Hypothalamus (tissue), 51 donors: ENCODE measurements around the gene IRF2BPL.

ENCODE experiments used
- DNase-seq, 51 donors: peaks; one replicate each; lab custom pipeline; 2025; lab: John Stamatoyannopoulos, UW

Gene IRF2BPL

DNA sequence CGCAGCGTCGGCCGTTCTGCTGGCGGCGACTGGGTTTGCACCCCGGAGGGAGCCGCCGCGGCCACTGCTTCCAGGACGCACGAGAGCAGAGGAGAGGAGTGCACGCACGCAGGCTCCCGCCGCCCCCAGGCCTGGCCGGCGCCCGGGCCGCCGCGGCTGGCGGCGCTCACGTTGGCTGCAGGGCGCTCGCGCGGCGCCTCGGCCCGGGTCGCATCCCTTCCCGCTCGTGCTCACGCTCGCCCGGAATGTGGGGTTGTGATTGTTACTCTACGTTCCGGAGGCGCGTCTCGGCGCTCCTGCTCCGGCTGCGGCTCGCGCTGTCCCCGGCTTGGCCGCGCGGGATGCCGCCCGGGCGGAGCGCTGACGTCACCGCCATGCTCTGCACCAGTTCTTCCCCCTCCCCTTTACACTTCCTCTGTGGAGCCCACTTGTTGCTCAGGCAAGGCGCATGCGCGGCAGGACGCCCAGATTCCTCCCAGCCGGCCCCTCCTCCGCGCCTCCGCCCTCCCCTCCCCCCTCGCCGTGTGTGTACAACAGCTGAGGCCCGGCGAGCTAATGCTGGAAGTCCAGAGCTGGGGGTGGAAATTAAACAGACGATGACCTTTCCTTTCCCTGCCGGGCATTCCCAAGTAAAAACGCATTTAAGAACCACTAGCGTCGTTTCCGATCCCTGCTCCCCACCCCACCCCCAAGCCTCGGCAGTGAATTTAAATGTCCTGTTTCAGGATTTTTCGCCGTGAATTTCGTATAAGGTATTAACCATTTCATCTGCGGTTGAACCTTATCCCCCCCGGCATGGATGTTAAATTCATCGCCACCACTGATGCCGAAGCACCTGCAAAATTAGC, at the start of gene IRF2BPL:
TSS of gene IRF2BPL (minus strand) at position 325 of the 848 bp plus-strand sequence. CDS start 916 bp downstream, outside the sequence.
- DNase-seq, result peak; percentile 86 to 99 (median 97)

DNA sequence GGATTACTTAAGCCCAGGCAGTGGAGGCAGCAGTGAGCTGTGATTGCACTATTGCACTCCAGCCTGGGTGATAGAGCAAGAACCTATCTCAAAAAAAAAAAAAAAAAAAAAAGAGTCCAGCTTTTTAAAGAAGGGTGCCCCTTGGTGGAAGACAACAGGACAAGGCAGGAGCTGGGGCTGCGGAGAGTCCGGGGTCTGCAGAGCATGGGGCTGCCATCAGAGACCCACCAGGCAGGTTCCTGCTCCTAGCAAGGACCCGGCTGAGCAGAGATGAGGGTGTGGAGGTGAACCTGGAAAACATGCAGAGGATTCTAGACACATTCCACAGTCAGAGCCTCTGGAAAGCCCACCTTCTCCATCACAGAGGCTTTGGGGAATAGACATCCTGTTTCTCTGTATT, 48.5 kb upstream of the IRF2BPL start:
- DNase-seq, result no peak

DNA sequence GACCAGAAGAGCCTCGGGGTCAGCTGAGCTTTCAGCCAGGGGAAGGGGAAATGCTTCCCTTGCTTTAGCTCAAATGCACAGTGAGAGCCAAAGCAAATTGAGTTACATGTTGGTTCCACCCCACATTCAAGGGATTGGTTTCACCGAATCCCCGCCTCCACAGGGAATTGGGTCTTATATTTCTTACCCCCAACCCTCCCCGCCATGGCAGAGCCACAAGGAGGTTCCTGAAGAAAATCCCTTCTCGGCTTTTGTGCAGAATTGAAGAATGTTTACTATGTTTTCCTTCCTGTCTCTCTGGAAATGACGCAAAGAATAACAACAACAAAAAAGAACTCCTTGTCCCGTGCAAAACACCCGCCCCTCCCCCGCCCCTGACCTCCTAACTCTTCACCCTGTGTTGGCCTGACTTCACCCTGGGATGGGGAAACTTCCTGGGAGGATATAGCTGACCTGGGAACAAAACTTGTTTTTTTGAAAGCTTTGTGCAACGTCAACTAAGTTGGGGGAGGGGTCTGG, 47.7 kb upstream of the IRF2BPL start:
- DNase-seq, result peak in 1 of 51 donors; percentile 51

DNA sequence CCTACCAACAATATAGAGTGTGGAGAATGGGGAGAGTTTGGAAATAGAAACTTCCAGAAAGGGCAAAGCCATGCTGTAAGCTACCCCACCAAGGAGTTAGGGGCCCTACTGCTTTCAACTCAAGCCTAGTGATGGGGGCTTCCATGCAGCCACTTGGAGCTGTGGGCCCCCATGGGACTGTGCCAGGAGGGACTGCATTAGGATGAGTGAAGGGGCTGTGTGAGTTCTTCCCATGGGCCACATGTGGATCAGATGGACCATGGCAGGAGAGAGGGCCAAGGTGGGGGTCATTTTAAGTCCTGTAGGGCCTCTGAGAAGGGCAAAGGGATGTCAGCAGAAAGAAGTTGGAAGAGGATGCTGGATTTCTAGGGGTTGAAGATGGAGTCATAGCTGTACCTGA, 46.5 kb upstream of the IRF2BPL start:
- DNase-seq, result no peak

DNA sequence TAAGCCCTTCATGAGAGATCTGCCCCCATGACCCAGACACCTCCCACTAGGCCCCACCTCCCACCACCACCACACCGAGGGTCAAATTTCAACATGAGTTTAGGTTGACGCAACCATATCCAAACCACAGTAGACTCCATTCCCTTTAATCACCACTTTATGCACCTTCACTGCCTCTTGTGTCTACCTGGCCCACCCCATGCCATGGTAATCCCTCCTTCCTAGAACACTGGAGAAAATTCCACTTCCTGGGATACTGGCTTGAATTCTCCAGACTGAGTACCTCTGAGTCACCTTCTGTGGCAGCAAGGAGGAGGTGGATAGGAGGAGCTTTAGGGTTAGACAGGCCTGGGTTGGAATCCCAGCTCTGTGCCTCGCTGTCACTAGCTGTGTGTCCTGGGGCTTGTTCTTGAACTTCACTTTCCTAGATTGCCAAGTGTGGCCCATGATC, 43.5 kb upstream of the IRF2BPL start:
- no peak for DNase-seq

DNA sequence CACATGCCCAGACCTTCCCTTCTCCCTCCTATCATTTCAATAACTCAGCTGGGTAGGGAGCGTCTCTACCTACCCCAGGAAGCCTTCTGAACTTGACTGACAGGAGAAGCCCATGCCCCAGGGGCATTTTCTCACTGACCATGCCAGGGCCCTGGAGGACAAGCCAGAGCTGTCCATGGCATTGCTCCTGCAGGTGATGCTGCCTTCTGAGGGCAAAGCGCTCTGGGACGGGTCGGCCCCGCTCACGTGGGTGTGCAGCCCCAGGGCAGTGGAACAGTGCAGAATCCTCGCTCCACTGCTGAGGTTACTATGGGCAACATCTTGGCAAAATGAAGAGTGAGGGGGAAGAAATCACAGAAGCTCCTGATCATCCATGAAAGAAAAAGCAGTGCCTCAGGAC, 41.0 kb upstream of the IRF2BPL start:
- DNase-seq, result peak in 1 of 51 donors; percentile 33

DNA sequence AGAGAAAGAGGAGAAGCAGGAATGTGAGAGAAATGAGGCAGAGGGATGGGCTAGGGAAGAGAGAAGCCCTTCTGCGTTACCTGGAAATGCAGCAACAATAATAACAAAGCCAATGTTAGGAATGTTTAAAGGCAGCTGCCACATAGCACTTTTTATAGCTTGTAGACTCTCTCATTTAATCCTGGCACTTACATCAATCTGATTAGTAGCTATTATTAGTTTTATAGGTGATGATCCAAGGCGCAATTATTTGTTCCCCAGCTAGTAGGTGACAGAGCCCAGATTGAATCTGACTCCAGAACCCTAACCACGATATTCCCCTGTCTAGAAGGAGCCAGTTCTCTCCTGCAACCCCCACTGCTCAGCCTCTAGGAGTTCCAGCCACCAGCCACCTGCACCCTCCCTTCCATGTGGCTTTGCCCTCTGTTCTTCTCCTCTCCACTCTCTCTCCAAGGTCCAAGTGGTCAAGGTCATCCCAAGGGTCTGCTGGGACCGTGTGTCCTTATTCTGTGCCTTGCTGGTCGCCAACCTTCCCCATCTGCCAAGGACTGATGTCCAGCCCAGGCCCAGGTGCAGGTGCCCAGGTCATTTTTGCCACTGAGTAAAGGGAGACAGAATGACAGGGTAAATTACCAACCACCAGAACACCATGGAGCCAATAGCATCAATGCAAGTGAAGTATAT, 40.2 kb upstream of the IRF2BPL start:
- peak in 1 of 51 donors; percentile 40 for DNase-seq

DNA sequence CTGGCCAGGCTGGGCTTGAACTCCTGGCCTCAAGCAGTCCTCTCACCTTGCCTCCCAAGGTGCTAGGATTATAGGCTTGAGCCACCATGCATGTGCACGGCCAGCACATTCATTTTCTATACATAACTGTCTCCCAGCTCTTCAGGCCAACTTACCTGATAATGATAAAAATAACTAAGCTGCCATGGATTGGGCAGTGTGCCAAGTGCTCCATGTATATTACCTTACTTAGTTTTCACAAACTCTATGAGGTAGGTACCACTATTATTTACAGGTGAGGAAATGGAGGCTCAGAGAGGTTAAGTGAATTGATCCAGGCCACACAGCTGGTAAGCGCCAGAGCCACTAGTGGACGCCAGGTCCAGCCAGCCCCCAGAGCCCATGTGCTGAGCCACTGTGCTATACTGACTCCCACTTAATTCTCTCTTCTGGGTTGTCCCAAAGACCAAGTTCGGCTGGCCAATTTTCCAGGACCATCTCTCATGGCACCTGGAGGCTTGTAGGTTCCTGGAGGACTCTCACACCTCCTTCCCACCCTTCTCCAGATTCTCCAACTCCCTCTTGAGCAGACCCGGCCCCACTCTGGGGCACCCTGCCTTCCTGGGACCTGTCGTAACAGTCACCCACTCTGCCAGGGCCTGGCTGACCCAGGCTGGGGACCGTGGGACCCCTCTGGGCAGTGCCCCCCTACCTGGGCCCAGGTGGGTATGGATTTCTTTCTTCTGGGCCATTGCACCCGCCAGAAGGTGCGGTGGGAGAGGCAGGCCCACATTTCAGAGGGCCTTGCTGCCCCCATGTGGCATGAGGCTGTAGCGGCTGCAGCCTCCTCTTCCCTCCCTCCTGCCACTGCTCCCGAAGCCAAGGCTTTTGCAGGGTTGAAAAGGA, 39.4 kb upstream of the IRF2BPL start:
- DNase-seq, result peak in 42 of 51 donors; percentile 17 to 75 (median 51)

DNA sequence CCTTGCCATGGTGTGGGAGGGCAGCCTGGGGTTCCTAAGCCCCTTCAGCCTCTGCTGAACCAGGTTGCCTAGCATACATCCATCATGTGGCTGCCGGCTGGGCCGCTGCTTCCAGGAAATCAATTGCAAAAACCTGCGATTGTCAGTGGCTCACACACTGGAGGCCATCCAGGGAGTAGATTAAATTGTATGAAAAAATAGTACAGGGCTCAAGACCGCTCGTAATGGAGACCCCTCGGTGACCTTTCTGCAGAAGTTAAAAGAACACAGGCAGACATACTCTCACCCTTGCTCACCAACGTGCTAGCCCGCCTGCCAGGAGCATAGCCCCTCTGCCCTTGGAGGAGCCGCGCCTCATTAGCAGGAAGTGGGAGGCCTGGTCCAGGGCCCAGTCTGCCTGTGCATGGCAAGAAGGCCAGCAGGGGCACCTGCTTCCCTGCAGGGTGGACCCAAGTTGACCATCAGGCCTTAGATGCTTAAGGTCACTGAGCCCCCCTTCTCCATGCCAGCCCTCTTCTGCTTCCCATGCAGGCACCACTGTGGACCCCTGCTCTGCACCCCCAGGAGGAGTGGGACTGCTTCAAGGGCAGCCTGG, 38.2 kb upstream of the IRF2BPL start:
- no peak for DNase-seq

DNA sequence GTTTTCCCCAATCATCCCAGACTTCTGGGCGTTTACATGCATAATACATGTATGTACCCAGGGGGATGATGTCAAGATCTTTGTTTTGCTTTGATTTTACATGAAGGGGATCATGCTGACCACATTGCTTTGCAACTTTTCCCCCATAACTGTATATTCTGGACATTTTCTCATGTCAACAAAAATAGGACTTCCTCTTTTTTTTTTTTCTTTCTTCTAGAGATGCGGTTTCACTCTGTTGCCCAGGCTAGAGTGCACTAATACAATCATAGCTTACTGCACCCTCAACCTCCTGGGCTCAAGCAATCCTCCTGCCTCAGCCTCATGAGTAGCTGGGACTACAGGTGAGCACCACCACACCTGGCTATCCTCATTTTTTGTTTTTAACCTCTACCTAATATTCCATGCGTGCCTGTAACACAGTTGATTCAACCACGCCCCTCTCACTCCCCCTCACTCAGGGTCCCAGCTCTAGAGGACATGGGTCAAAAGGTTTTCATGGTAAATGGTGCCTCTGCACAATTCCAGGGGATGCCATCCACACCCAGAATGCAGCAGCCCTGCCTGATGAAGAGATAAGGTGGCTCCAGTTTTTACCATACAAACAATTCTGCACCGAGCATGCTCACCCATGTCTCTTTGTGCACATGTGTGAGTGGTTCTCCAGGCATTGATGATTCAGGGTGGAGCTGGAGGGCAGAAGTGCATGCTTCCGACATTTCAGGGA, 37.5 kb upstream of the IRF2BPL start:
- DNase-seq, result no peak

DNA sequence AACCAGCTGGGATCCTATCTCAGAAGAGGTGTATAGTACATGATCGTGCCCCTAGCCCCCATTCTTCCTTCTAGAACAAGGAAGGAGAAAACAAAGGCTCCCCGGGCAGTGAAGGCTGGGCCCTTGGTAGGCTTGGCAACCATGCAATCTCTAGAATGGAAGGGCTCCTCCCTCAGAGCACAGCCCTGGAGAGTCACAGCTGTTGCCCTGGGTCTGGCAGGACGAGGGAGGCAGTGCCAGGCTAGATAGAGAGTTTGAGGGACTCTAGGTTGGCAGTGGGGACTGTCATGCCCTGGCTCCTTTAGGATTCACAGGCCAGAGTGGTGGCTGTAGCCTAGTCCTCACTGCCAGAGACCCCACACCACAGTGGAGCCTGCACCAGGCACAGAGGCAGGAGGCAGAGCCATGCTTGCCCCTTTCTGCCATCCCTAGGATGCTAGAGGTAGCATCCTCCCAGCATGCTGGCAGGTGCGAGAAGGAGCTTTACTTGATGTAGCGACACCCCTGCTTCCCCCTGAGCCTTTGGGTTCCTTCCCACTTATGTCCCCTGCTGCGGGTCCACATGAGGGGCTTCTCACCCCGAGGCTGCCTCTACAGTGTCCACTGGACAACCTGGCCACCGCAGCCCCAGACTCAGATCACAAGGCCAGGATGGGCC, 36.1 kb upstream of the IRF2BPL start:
- peak in 4 of 51 donors; percentile 10 to 26 (median 17) for DNase-seq

DNA sequence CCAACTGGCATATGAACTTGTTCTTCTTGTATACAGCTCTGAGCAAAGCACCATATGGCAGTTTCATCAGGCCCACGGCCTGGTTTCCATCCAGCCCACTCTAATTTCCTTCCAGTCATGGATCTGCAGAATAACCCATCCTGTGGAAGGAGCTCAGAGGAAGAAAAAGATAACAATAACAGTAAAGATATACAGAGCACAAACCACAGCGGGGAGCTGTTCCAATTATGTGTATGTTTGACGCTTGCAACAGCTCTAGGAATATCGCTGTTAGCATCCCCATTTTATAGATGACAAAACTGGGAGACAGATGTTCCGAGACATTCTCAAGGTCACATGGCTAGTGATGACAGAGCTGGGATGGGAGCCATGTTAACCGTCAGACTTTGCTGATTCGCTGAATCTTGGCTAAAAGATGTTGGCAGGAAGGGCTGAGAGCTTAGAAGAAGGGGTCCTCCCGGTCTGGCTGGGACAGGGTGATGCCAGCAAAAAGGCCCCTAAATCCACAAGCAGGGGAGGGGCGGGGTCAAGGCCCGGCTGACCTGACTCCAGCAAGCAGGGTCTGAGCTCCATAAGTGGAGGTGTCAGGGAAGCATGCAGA, 35.2 kb upstream of the IRF2BPL start:
- DNase-seq, result peak in 4 of 51 donors; percentile 22 to 39 (median 33)

DNA sequence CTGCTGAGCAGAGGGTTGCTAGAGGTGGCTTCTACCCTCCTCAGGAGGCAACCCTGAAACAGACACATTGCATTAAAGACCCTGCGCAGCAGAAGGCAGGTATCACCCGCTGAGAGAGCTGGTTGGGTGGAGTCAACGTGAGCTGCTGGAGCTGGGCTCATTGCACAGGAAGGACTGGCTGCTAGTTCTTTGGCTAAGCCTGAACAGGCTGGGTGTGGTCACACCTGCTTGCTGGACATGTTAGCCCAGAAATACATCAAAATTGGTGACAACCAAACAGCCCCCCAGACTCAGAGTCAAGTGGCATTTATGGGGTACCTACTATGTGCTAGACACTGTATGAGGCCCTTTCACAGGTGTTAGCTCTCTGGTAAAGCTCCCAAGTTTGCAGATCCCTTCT, 33.8 kb upstream of the IRF2BPL start:
- DNase-seq, result no peak

DNA sequence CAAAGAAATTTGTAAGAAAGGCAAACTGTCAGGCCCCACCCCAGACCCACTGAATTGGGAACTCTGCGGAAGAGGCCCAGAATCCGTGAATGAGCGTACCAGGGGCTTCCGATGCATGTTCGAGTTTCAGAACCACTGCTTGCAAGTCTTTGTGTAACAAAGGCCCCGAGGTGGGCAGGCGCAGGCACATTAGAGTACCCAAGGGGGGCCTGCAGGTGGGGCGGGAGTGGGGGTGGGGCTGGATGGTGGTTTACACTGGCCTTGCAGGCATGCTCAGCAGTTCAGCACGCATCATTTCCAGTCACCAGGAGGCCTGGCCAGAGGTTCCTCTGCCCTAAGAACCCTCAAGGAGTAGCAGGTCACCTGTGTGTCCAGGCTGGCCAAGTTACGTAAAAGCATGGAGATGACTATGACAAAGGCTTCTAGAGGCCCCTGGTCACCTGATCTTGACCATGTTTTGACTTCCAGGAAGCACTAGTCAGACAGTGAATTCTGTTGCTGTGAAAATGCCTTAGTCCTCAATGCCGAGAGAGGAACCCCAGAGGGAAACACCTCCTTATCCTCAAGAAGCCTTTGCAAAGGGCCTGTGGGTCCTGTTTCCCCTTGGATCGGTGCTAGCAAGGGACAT, 33.2 kb upstream of the IRF2BPL start:
- no peak for DNase-seq

DNA sequence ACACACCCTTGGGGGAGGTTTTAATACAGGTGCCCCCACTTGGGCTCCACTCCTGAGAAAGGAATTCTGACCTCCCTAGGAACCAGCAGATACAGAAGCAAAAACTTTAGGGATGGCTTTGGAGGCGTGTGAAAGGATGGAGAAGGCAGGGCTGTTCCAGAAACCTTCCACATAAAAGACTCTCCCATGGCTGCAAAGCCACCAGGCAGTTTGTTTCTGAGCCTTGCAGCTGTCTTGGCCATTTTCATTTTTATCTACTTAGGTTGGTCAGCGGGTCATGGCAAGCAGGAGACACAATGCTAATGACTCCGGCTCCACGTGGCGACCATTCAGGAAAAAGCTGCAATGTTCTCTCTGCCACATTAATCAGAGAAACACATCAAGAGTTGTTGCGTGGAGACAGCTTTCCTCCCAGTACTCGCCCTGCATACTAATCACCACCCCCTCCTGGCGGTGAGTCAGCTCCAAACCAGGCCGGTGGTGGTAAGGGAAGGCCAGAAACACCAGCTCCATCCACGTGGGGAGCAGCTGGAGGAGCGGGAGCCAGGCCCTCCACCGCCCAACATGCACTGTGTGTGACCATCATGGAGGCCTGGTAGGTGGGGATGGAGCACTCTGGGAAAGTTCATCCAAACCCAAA, 30.9 kb upstream of the IRF2BPL start:
- DNase-seq, result peak in 46 of 51 donors; percentile 27 to 89 (median 68)

DNA sequence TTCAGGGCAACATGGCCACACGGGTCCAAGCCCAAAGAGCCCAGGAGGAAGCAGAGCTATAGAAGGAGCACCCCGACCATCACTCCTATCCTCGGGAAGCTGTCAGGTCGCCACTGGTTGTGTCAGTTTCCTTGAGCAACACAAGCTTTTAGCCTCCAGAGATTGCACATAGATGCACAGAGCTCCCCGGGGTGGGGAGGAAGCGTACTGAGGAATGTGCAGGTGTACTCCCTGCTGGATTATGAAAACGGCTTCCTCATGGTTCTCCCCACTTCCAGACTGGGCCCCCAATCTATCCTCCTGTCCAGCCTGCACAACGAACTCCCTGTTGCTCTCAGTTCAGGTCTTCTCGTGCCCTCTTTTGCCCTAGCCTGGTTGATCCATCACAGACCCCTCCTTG, 30.3 kb upstream of the IRF2BPL start:
- no peak for DNase-seq

DNA sequence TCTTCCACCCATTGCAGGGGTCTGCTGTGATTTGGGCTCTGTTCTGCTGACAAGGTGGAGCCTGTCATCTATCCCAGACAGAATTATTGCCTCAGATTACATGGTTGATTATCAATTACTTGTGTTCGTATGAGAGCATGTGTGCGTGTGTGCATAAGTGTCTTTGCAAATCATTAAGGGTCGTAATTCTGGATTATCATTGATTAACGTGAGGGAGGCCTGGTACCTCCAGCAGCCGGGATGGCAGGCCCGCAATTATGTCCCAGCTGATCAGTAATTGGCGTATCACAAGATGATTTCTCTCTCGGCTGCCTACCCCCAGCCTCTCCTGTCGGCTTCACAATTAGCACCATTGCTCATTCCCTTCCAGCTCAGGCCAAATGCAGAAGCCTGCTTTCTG, 29.6 kb upstream of the IRF2BPL start:
- DNase-seq, result no peak

DNA sequence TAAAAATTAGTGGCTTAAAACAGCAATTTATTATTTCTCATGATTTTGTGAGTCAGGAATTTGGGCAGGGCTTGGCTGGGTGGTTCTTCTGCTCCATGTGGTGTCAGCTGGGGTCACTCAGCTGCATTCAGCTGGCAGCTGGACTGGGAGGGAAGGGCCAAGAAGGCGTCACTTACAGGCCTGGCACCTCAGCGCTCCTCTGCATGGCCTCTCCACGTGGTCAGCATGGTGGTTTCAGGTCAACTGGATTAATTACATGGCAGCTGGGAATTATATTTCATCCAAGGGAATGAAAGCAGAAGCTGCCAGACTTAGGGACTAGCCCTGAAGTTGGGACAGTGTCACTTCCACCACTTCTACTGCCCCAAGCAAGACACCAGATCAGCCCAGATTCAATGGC, 27.5 kb upstream of the IRF2BPL start:
- no peak for DNase-seq
